HG03442 (cell line): Measurements from ENCODE around the gene EHF.

Experiments used
- ATAC-seq: cut with Tn5 transposase; IDR thresholded peaks from one replicate; pipeline ENCODE4 v1.9.1; 2021; ENCODE audit warnings: mild to moderate bottlenecking, moderate library complexity; ENCODE audit not compliant: unreplicated experiment

Gene EHF

DNA sequence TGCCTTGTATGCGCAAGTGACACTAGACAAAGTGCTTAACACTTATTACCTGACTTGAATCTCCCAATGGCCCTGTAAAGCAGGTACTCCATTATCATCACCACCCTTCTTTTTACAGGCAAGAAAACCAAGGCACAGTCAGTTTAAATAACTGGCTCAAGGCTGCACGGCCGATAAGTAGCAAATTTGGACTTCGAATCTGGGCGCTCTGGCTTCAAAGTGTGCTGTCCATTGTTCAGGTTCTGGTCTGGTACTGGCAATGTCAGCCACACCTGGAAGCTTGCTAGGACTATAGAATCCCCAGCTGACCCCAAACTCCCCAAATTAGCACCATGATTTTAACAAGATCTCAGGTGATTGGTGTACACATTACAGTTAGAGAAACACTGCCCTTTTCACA lies 19.3 kb upstream of the EHF start:
- no peak for ATAC-seq

DNA sequence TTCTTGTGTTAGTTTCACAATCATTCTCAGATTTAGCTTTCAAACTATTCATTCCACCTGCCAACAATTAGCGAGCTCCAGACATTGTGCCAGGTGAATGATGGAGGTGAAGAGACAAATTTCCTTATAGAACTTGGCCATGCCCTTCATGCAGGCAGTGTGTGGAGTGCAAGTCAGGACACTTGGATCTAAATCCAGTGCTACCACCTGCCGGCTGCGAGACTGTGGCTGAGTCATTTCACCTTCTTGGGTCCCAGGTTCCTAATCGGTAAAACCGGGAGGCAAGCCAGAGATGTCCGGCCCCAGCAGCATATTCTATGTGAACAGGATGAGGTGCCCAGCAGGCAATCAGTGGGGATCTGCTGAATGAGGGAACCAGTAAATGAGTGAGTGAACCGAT lies 18.6 kb upstream of the EHF start:
- ATAC-seq: no peak

DNA sequence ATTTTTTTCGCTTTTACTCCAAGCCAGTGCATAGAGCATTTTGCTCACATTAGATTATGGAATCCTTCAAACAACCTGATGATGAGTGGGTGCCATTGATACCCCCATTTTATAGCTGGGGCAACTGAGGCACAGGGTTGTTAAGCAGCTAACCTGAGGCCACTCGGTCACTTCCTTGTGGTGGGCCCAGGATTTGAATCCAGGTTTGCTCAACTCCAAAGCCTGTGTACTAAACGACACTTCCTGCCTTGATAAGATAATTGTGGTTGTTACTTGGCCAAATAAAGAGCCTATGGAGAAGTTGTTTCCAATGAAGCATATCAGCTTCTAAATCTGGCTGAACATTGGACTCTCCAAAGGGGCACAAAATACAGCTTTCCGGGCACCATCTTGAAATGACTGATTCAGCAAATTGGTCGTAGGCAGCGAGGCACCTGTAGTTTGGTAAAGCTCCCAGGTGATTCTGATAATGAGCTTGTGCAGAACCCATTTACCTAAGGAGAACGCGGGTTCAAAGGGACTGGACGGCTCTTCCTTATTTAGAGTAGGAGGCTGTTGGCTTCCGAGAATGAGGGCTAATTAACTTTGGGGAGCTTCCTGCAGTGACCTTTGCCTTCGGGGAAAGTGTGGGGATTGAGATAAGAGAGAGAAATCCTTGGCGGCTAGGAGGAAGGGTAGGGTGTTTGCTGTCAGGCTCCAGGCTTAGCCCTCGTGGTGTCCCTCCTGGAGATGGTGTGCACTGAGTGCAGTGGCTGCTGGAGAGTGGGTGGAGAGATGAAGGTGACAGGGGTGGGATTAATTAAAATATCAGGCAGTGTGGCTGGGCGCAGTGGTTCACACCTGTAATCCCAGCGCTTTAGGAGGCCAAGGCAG lies 17.5 kb upstream of the EHF start:
- no peak for ATAC-seq

DNA sequence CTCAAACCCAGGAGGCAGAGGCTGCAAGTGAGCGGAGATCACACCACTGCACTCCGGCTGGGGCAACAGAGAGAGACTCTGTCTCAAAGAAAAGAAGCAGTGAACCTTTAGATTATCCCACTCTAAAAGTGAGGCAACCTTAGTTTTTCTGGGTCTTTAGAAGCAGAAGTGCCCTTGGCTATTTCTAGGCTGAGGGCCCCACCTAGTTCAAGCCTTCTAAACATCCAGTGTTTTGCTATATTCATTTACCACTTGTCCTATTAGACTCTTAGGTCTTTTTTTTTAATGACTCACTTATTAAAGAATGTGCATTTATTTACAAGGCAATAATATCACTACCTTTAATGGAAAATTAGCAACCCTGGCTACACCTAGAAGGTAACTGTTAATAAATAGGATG lies 16.7 kb upstream of the EHF start:
- no peak for ATAC-seq

DNA sequence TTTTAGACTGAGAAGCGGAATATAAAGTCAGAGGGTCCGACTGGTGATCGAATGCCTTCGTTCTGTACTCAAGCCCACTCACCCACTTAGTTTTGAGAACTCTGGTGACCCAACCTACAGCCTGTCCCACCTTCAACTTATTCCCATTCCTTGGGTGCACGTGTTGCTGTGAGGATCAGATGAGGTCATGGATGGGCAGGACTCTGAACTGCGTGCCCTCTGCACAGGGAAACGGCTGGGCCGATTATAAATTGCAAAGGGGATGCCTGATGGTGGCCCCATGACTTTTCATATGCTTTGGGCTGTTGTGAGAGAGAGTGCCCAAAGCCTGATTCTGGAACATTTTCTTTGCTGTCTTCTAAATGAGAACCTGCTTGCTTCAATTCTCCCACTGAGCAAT lies 16.0 kb upstream of the EHF start:
- no peak for ATAC-seq

DNA sequence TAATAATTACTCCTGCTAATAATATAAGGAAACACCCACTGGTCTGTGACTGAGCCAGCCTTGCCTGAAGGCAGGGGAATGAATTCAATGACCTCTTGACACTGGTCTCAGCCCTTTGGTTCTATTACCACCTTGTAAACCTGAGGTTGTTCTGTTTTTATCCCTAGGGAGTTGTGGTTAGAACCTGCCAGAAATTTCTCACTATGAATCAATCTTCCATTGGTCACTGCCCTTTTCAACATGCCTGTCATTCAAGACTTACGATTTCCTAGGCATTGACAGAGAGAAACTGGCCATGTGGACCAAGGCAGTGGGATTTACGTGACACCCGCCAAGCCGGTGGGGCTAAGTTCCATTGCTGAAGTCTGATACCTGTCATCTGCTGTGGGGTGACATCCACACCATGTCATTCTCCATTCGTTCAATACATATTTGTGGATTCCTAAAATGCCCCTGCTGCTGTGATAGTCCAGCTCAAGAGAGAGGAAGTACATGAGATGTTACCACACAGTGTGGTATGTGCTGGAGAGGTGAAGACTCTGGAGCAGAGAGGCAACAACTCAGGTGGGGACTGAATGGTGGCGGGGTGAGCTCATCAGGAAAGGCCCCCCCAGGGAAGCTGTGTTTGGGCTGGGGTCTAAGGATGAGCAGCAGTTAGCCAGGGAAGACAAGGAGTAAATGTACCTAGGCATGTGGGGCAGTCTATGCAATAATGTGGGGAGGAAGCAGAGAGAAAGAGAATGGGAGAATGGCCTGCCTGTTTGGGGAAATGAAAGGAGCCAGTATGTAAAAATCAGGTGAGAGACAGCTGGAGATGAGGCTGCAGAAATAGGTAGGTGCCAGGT lies 15.2 kb upstream of the EHF start:
- ATAC-seq: no peak

DNA sequence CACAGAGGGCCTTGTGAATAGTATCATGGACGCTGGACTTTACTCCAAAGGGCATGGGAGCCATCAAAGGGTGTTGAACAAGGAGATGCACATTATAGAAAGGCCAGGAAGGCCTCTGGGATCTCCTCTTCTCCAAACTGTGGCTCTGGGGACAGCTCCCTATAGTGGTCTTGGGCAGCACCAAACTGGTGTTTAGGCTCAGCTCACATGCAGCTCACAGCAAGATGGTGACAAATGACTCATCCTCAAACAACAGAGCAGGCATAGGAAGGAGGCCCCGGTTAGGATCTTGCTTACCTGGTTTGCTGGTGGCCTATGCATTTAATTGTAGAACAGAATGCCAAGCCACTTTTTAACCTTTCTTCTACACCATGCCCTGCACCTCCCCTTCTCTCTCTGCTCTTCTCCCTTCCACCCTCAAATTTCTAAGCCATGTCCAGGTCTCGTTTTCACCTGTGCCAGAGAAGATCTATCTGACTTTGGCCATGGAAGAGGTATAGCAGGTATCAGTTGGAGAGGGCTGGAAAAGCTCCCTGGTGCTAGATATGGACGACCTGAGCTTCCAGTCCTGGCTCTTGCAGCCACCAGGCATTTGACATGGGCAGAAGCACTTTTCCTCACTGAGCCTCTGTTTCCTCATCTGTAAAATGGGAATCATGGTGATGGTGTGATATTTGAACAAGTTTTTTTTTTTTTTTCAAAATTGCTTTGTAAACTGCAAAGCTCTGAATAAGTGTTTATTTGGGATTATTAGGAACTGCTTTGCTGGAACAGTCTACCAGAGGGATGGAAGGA lies 14.4 kb upstream of the EHF start:
- ATAC-seq: no peak

DNA sequence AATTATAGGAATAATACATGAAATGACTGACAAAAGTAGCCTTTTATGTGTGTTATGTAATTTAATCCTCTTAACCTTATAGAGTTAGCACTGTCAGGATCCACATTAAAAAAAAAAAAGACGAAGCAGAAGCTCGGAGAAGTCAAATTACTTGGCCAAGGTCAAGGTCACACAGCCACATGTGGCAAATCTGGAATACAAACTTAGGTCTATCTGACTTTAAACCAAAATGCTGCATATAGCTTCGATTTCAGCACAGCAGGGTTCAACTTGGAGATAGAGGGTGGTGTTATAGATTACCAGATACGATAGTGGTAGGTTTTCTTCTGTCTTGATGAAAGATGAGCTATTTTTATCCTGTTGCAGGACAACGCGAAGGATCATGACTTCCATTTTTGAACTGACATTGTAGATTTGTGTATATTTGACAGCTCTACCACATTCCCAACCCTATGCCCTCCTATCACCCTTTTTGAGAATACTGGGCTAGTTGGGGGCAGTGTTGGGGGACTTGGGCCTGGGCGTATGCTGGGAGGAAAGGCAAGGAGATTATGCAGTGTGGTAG lies 11.6 kb upstream of the EHF start:
- ATAC-seq: no peak

DNA sequence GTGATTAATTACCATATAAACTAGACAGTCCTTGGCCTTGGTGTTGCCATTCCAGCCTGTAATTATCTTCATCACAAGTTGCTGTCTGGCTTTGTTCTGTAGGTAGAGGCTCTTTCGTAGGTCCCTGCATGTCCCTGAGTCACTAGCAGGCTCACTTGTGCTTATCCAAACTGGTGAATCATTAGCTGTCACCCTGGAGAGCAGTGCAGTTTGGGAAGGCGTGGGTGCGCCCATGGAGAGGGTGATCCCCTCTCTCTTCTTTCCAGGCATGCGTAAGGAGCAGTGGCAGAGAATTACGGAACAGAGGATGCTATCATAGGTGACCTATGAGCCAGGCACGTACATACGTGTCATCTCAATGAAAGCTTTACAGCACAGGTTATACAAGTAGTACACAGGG lies 11.0 kb upstream of the EHF start:
- ATAC-seq: no peak

DNA sequence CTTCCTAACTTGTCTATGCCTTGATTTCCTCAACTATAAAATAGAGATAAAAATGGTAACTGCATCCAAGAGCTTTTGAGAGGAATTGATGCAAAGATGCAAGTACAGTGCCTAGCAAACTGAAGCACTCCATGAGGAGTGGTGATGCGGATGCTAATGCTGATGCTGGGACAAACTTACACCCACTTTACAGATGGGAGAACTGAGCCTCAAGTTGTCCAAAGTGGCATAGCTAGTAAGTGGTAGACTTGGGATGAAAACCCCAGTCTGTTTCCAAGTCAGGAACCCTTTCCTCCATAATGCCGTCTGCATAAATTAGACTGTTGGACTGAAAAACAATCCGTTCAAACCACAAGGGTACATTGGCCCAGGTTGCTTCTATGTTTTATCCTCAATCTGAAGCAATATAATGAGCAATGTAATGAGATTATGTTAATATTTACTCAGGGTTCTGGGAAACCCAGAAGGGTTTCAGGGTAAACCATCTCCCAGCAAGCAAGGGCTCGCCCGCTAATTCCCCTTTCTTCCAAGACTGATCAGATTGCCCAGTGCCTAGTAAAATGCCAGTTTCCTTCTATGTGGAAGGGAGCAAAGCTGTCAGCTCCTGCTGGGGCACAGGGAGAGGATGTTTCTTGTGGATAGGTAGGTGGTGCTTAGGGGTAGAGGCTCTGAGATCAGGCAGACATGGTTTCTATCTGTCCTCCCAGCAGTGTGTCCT lies 10.4 kb upstream of the EHF start:
- no peak for ATAC-seq

DNA sequence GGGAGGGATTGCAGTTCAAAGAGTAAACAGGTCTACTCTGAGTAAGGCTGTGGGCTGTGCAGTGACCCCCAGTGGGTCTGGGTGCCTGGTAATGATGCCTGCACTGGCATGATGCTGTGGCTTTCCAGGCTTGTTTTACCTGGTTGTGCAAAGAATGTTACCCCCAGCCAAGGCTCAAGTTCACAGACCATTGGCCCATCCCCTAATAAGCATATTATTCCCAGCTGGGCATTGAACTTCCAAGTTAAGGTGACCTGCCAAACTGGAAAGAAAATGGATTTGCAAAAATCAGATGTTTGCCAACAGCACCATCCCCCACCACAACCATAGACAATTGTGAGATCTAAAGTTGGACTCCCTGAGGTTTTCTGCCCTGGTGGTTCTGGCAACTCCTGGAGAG lies 7.9 kb upstream of the EHF start:
- ATAC-seq: no peak

DNA sequence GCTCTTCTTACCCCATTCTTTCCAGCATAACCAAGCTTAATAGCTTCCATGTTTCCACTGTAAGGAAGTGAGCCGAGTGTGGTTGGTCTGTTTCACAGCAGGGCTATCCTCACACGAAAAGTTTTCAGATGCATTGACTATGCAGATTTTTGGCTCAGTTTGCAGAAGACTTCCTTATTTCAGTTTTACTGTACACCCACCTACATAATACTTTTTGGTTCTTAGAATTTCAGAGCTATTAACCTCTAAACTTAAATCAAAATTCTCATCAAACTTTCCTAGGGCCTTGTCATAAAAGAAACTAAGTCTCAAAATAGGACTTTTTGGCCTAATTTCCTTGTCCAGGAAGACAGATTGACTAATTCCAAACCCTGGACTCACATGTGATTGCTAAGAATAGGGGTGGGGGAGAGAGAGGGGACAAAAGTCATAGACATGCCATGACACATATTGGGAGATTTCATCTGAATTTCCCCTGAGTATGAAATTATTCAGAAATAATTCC lies 7.3 kb upstream of the EHF start:
- ATAC-seq: peak; percentile 88

DNA sequence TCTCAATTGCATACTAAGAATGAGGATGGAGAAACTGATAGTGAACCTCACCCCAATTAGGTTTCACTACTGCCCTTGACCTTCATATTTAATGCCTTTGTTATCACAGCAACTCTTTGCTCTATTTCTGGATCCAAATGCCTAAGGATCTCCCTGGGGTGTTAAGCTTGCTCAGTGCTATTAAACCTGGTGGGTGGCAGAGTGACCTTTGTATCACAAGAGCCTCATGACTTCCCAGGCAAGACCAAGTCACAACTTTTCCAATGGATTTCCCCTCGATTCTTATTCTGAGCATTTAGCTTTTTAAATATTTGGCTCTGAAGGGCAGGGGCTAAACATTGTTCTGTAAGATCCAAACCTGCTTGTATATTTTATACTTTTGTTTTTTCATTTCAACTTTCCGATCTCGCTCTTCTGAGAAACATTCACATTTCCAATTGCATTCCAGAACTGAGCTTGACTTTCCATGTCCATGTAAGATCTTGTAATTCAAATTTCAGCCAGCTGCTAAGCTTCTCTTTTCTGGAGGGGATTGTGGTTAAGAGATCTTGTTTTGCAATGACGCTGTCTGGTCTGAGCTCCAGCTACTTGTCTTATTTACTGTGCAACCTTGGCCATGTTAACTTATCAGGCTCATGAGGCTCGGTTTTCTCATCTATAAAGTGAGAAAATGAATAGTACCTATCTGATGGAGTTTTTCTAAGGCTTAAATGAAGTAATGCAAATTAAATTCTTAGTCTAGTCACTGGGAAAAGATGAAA lies 6.4 kb upstream of the EHF start:
- peak; percentile 62 for ATAC-seq

DNA sequence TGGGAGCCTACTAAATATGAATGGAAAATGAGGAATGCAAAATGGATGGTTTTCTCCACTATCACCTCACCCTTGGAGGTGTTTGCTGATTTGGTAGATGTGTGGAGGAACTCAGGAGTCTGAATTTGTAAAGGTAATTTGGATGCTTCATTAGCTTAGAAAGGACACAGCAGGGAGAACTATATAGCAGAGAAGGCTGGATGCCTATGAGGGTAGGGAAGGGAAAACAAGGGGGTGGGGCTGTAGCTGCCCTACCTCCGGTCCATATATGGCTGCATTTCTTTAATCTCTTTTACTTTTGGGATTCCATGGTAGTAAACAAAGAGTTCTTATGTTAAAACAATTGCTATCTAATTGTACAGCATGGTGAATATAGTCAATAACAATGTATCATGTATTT lies 4.8 kb upstream of the EHF start:
- ATAC-seq: no peak

DNA sequence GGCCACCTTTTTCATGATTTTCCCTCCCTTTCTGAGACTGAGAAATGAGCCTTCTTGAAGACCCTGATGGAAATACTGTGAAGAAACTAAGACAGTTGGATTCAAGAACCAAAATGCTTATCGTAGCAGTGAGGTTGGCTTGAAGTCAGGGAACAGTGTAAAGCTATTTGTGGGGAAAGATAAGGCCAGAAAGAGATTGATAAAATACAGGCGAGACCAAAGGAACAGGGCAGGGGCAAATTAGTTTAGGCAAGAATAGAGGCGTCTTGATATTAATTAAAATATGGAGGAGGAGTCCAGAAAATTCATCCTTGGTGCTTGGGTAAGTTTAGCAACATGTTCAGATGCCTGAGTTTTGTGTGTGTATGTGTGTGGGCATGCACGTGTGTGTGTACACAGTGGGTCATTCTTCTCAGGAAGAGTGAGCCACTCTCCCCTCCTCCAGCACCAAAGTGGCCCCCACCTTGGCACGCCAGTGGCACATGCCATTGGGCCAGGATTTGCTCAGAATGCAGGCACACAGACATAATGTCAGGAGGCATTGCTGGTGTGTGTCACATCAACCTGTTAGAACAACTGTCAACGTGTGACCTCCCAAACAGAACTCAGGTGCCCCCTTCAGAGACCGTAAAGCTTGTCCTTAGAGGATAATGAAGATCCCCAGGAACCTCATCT lies 3.9 kb upstream of the EHF start:
- ATAC-seq: no peak

DNA sequence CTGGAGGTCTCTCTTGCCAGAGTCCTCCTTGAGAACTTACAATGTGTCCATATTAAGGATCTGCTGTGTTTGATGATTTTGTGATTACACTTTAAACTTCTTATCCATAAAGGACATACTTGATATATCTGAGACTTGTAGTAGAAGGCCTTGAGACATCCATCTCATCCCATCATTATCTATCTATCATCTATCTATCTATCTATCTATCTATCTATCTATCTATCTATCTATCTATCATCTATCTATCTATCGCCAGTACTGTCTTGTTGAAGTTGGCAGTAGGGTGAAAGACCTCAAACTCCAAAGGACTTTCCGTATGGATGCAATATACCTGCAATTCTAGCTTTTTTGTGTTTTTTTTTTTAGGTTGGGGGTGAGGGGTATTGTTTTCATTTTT lies 2.5 kb upstream of the EHF start:
- ATAC-seq: no peak

DNA sequence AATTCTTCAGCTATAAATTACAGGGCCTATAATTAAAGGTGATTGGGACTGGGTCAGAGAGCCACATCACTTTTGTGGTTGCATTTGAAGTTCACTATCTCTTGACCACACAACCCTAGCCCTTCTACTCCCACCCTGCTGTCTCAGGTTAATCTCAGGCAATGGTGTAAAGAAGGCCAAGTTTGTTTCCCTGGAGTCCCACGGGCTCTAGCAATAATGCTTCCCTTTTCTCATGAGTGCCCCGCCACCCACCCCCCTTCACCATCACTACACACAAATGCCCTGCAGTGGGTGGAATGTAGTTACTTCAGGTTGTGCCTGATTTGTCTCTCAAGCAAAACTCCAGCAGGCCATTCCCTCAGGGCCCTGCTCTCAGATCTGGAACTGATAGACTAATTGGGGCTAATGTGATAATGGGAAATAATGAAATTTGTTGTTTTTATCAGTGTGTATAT lies 1.8 kb upstream of the EHF start:
- no peak for ATAC-seq

DNA sequence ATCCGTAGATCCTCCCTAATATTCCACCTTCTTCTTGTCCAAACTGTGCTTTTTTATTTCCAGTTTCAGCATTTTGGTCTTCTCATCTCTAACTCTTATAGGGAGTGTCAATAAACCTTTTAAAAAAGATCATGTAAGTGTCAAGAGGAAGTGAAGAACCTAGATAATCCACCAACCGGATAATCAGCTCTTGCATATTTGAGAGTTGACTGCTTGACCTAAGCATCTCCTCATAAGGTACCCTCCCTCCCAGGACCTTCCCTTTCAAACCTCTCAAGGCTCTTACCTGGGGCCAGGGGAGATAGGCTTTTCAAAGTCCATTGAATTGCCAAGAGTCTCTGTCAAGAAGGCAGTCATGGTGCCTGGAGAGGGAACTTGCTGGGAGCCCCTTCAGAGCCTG lies 691 bp upstream of the EHF start:
- ATAC-seq: no peak

DNA sequence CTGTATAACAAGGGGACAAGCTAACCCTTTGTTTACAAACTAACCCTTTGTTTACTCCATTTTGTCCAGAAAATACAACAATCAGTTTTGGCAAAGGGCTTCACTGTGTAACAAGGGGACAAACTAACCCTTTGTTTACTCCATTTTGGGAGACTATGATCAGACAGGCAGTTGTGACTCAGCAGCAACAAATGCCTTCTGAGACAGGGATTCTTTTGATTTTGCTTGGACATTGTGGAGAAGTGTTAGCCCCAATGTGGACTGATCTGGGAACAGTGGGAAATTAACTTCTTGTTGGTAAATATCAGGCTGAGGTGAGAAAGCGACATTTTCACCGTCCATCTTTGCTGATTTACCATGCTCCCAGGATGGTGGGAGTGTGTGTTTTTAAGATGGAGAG lies 983 bp downstream of the EHF start:
- ATAC-seq: no peak
